ENCODE data around the gene XDH. TPM values are rescaled to one million over a fixed set of nuclear protein-coding genes. Genes with fewer than 3 reads are reported as not detected.
A peak's percentile ranks its signal among the peaks of the same experiment; 100 is the strongest.

XDH gene
- total RNA-seq, 1 donor from 2014 or later, result 5.6 TPM

GRCh38 chr2:31397094-31397493 lies 17.4 kb downstream of the XDH start:
- Mint-ChIP-seq H3K27me3 (no peaks in the 10 kb centered on the region), H3K36me3 (ENCODE audit: insufficient read depth) (no peaks in the 10 kb centered on the region), H3K4me3 (ENCODE audit: low read depth) (no peak overlapping the region), H3K27ac (no peak overlapping the region), H3K4me1 (ENCODE audit: low read depth) (no peaks in the 10 kb centered on the region), H3K9me3 (ENCODE audit: low read depth) (no peaks in the 10 kb centered on the region)
- DNase-seq (ENCODE audit: low spot score, unreplicated experiment), result no peak
- TF ChIP-seq, protein P1, sequence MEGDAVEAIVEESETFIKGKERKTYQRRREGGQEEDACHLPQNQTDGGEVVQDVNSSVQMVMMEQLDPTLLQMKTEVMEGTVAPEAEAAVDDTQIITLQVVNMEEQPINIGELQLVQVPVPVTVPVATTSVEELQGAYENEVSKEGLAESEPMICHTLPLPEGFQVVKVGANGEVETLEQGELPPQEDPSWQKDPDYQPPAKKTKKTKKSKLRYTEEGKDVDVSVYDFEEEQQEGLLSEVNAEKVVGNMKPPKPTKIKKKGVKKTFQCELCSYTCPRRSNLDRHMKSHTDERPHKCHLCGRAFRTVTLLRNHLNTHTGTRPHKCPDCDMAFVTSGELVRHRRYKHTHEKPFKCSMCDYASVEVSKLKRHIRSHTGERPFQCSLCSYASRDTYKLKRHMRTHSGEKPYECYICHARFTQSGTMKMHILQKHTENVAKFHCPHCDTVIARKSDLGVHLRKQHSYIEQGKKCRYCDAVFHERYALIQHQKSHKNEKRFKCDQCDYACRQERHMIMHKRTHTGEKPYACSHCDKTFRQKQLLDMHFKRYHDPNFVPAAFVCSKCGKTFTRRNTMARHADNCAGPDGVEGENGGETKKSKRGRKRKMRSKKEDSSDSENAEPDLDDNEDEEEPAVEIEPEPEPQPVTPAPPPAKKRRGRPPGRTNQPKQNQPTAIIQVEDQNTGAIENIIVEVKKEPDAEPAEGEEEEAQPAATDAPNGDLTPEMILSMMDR (IDR thresholded peaks at IDR 0.05; ENCODE audit: unreplicated experiment), result no peak

GRCh38 chr2:31390324-31390723 lies 24.2 kb downstream of the XDH start:
- H3K9me3 Mint-ChIP-seq (ENCODE audit: low read depth), result no peaks in the 10 kb centered on the region
- H3K4me1 Mint-ChIP-seq (ENCODE audit: low read depth), result no peaks in the 10 kb centered on the region
- TF ChIP-seq, protein P1 (IDR thresholded peaks at IDR 0.05; ENCODE audit: unreplicated experiment), result no peak
- H3K27me3 Mint-ChIP-seq, result no peaks in the 10 kb centered on the region
- no peak overlapping the region for H3K4me3 Mint-ChIP-seq (ENCODE audit: low read depth)
- no peak for DNase-seq (ENCODE audit: low spot score, unreplicated experiment)
- H3K36me3 Mint-ChIP-seq (ENCODE audit: insufficient read depth), result no peaks in the 10 kb centered on the region
- H3K27ac Mint-ChIP-seq, result no peak overlapping the region

- TF ChIP-seq, protein P1 (IDR thresholded peaks at IDR 0.05; ENCODE audit: unreplicated experiment), result no peak
- no peaks in the 10 kb centered on the region for H3K27me3 Mint-ChIP-seq
- no peaks in the 10 kb centered on the region for H3K36me3 Mint-ChIP-seq (ENCODE audit: insufficient read depth)
- DNase-seq (ENCODE audit: low spot score, unreplicated experiment), result no peak
- no peaks in the 10 kb centered on the region for H3K4me1 Mint-ChIP-seq (ENCODE audit: low read depth)
- H3K27ac Mint-ChIP-seq, result no peak overlapping the region
- H3K4me3 Mint-ChIP-seq (ENCODE audit: low read depth), result no peak overlapping the region
- H3K9me3 Mint-ChIP-seq (ENCODE audit: low read depth), result no peaks in the 10 kb centered on the region
These were observed 25.8 kb downstream of the XDH start for GRCh38 chr2:31388736-31389135.

DNA sequence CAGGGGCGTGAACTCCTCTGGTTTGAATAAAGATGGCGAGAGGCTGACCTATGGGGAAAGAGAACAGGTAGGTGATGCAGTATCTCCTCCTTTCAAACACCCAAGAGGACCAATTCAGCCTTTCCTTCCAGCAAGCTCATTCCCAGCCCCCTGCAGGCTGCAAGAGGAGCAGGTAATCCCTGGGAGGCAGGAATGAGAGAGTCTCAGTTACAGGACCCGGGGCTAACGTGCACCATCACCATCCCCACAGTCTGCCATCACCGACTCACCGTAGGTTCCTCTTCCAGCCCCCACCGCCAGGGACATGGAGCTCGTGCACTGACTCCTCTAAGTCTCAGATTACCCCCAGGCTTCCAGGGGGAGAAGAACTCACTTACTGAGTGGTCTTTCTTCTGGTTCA lies 26.7 kb downstream of the XDH start:
- Mint-ChIP-seq H3K4me1 (ENCODE audit: low read depth) (no peaks in the 10 kb centered on the region), H3K27me3 (no peaks in the 10 kb centered on the region), H3K36me3 (ENCODE audit: insufficient read depth) (no peaks in the 10 kb centered on the region), H3K27ac (no peak overlapping the region), H3K4me3 (ENCODE audit: low read depth) (no peak overlapping the region), H3K9me3 (ENCODE audit: low read depth) (no peaks in the 10 kb centered on the region)
- no peak for DNase-seq (ENCODE audit: low spot score, unreplicated experiment)
- TF ChIP-seq, protein P1 (IDR thresholded peaks at IDR 0.05; ENCODE audit: unreplicated experiment), result no peak

DNA sequence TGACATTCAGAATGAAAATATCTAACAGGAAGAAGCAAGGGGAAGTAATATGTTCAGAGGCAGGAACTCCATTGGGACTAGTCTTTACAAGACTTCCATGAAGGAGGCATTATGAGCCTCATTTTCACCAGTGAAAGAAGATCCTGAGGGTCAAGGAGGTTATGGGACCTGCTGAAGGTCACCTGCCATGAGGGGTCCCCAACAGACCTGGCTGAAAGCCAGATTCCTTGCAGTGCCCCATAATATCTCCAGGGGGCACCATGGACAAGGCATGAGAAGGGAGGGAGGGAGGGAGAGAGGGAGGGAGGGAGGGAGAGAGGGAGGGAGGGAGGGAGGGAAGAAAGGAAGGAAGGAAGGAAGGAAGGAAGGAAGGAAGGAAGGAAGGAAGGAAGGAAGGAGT lies 27.9 kb downstream of the XDH start:
- Mint-ChIP-seq H3K27ac (no peak overlapping the region), H3K4me1 (ENCODE audit: low read depth) (peaks cover 4% of the 10 kb centered on the region), H3K27me3 (no peaks in the 10 kb centered on the region), H3K36me3 (ENCODE audit: insufficient read depth) (no peaks in the 10 kb centered on the region), H3K4me3 (ENCODE audit: low read depth) (no peak overlapping the region), H3K9me3 (ENCODE audit: low read depth) (no peaks in the 10 kb centered on the region)
- no peak for DNase-seq (ENCODE audit: low spot score, unreplicated experiment)
- TF ChIP-seq, protein P1 (IDR thresholded peaks at IDR 0.05; ENCODE audit: unreplicated experiment), result peak; percentile 12
